ENCODE data around the gene MTPN. TPM values are rescaled to one million over a fixed set of nuclear protein-coding genes. Genes with fewer than 3 reads are reported as not detected.

The MTPN gene
- total and polyA plus RNA-seq, 4 donors, result 63.0 to 92.6 (median 89.0) TPM

DNA sequence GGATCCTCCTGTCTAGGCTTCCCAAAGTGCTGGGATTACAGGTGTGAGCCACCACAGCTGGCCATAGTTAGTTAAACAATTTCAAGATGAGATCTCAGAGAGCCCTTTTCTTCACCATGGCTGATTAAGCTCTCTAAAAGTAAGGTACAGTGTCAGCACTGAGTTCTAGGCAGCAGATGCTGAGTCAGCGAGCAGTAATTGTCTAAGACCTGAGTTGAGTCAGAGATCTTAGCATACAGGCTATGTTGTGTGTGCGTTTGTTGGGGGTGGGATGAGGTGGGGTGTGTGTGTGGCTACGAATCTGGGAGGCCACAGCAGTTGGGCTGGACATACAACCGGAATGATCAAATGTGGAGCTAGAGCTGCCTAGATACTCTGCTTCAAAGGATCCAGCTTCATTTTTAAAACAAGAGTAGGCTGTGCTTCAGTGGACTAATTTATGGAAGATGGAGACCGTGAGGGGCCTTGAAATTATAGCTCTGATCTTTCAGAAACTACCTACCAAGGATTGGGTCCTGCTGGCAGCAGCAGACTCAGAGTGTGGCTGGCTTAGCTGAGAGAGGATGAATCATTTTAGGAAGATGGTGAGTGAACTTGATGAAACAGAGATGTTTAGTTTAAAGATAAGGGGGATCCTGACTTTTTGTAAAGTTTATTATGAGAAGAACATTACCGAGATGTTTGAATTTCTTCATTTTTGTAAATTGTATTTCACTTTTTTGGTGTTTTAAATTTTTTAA lies 17.5 kb upstream of the MTPN start:
- DNase-seq, result no peak
- 73 to 79% methylated on average over 6 of the region's 6 CpGs for WGBS, 2 donors
- Histone ChIP-seq H3K27ac (ENCODE audit: low read depth in 1 of 2, low read length in 2 of 2) (no peak overlapping the region), H3K4me3 (ENCODE audit: low read length in 2 of 2) (no peak overlapping the region), H3K4me1 (ENCODE audit: control insufficient read depth in 1 of 2, insufficient read depth in 2 of 2, low read length in 2 of 2) (no peaks in the 10 kb centered on the region), H3K27me3 (ENCODE audit: control insufficient read depth in 1 of 2, insufficient read depth in 2 of 2, low read length in 1 of 2) (no peaks in the 10 kb centered on the region), H3K9me3 (ENCODE audit: control insufficient read depth, low read length) (no peaks in the 10 kb centered on the region), H3K36me3 (ENCODE audit: control insufficient read depth in 1 of 2, insufficient read depth in 2 of 2, low read length in 1 of 2) (no peaks in the 10 kb centered on the region)
- intact Hi-C loops (cut with DNase I), result no loop called here
- no peak for ATAC-seq (ENCODE audit: low FRiP score)

DNA sequence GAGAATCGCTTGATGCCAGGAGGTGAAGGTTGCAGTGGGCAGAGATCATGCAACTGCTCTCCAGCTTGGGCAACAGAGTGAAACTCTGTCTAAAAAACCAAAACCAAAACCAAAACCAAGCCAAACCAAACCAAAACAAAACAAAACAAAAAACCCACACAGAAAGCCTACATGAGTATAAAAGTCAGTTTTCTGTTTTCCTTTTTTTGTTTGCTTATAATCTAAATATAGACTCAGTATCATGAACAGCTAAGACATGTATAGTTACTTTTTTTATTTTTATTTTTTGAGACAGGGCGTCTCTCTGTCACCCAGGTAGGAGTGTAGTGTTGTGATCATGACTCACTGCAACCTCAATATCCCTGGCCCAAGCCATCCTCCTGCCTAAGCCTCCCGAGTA lies 16.8 kb upstream of the MTPN start:
- WGBS, 2 donors, result 82 to 87% methylated on average over 3 of the region's 3 CpGs
- DNase-seq (no peak), ATAC-seq (ENCODE audit: low FRiP score) (no peak)
- Histone ChIP-seq H3K9me3 (ENCODE audit: control insufficient read depth, low read length) (no peaks in the 10 kb centered on the region), H3K27ac (ENCODE audit: low read depth in 1 of 2, low read length in 2 of 2) (no peak overlapping the region), H3K4me3 (ENCODE audit: low read length in 2 of 2) (no peak overlapping the region), H3K36me3 (ENCODE audit: control insufficient read depth in 1 of 2, insufficient read depth in 2 of 2, low read length in 1 of 2) (no peaks in the 10 kb centered on the region), H3K27me3 (ENCODE audit: control insufficient read depth in 1 of 2, insufficient read depth in 2 of 2, low read length in 1 of 2) (no peaks in the 10 kb centered on the region), H3K4me1 (ENCODE audit: control insufficient read depth in 1 of 2, insufficient read depth in 2 of 2, low read length in 2 of 2) (no peaks in the 10 kb centered on the region)
- intact Hi-C loops (cut with DNase I), result no loop called here

DNA sequence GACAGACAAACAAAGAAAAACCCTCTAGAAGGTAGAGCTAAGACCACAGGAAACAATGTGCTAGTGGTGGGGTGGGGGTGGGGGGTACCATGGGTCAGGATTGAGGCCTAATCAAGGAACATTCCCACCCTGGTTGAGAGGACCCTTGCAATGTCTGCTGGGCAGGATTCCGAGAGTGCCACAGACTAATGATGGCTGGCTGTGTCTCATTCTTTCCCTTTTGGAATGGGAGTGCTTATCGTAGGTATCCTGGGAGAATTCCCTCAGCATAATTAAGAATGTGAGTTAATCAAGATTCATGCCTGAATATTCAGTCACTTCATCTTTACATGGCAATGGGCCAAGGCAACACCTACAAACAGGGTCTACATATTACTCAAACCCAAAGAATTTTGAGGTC lies 14.7 kb upstream of the MTPN start:
- H3K9me3 ChIP-seq (ENCODE audit: control insufficient read depth, low read length), result no peaks in the 10 kb centered on the region
- no peak for ATAC-seq (ENCODE audit: low FRiP score)
- H3K27me3 ChIP-seq (ENCODE audit: control insufficient read depth in 1 of 2, insufficient read depth in 2 of 2, low read length in 1 of 2), result no peaks in the 10 kb centered on the region
- H3K4me3 ChIP-seq (ENCODE audit: low read length in 2 of 2), result no peak overlapping the region
- intact Hi-C loops (cut with DNase I), result no loop called here
- no peaks in the 10 kb centered on the region for H3K36me3 ChIP-seq (ENCODE audit: control insufficient read depth in 1 of 2, insufficient read depth in 2 of 2, low read length in 1 of 2)
- WGBS, 2 donors, result 79 to 88% methylated on average over 2 of the region's 2 CpGs
- no peak for DNase-seq
- H3K4me1 ChIP-seq (ENCODE audit: control insufficient read depth in 1 of 2, insufficient read depth in 2 of 2, low read length in 2 of 2), result no peaks in the 10 kb centered on the region
- no peak overlapping the region for H3K27ac ChIP-seq (ENCODE audit: low read depth in 1 of 2, low read length in 2 of 2)

DNA sequence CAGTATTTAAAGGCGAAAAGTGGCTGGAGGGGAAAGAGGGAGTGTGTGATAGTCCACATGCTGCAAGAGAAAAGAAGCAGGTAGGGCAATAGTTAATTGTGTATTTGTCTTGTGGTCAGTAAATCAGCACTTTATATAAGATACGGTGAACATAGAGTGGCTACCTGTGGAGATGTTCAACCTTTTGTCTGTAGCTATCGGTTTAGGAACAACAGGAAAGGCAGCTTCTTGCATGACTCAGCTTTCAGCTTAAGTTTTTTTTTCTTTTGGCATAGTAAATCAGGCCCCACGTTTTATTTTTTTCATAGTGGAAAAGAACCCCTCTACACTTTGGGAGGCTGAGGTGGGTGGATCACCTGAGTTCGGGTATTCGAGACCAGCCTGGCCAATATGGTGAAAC lies 14.2 kb upstream of the MTPN start:
- Histone ChIP-seq H3K9me3 (ENCODE audit: control insufficient read depth, low read length) (no peaks in the 10 kb centered on the region), H3K27me3 (ENCODE audit: control insufficient read depth in 1 of 2, insufficient read depth in 2 of 2, low read length in 1 of 2) (no peaks in the 10 kb centered on the region), H3K27ac (ENCODE audit: low read depth in 1 of 2, low read length in 2 of 2) (no peak overlapping the region), H3K4me1 (ENCODE audit: control insufficient read depth in 1 of 2, insufficient read depth in 2 of 2, low read length in 2 of 2) (no peaks in the 10 kb centered on the region), H3K36me3 (ENCODE audit: control insufficient read depth in 1 of 2, insufficient read depth in 2 of 2, low read length in 1 of 2) (no peaks in the 10 kb centered on the region), H3K4me3 (ENCODE audit: low read length in 2 of 2) (no peak overlapping the region)
- ATAC-seq (ENCODE audit: low FRiP score), result no peak
- intact Hi-C loops (cut with DNase I), result no loop called here
- no peak for DNase-seq
- 76% methylated on average over 6 of the region's 6 CpGs for WGBS, 2 donors

DNA sequence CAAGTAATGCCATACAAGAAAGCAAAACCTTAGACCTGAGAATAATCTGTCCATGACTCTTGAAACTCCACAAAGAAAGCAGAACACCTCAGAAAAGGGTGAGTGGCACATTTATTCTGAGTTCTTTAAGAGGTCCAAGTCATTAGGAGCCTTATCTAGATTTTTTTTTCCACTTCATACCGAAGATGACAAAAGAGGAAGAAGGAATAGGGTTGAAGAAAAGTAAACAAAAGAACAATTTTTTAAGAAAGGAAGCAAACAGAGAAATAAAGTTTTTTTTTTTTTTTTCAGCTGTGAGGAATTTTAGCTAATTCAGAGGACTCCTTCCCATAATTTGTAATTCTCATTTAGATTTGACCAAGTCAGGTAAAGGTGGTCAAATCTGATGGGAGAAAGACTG lies 13.1 kb upstream of the MTPN start:
- Histone ChIP-seq H3K9me3 (ENCODE audit: control insufficient read depth, low read length) (no peaks in the 10 kb centered on the region), H3K36me3 (ENCODE audit: control insufficient read depth in 1 of 2, insufficient read depth in 2 of 2, low read length in 1 of 2) (no peaks in the 10 kb centered on the region), H3K4me1 (ENCODE audit: control insufficient read depth in 1 of 2, insufficient read depth in 2 of 2, low read length in 2 of 2) (no peaks in the 10 kb centered on the region), H3K27me3 (ENCODE audit: control insufficient read depth in 1 of 2, insufficient read depth in 2 of 2, low read length in 1 of 2) (no peaks in the 10 kb centered on the region), H3K27ac (ENCODE audit: low read depth in 1 of 2, low read length in 2 of 2) (no peak overlapping the region), H3K4me3 (ENCODE audit: low read length in 2 of 2) (no peak overlapping the region)
- intact Hi-C loops (cut with DNase I), result no loop called here
- DNase-seq (no peak), ATAC-seq (ENCODE audit: low FRiP score) (no peak)
- 42 to 50% methylated on average over 1 of the region's 1 CpG for WGBS, 2 donors

DNA sequence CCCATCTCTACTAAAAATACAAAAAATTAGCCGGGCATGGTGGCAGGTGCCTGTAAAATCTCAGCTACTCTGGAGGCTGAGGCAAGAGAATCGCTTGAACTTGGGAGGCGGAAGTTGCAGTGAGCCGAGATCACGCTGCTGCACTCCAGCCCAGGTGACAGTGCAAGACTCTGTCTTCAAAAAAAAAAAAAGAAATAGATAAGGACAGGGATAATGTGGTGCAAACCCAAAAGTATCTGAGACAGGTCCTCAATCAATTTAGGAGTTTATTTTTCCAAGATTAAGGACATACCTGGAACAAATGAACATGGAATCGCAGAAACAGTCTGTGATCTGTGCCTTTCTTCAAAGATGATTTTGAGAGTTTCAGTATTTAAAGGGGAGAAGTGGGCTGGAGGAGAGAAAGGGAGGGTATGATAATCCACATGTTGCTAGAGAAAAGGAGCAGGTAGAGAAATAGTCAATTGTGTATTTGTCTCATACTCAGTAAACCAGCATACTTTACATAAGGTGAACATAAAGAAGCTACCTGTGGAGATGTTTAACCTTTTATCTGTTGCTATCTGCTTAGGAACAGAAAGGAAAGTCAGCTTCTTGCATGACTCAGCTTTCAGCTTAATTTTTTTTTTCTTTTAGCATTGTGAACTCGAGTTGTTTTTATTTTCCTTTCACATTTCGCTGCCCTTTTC lies 4.9 kb upstream of the MTPN start:
- intact Hi-C loops (cut with DNase I), result no loop called here
- Histone ChIP-seq H3K9me3 (ENCODE audit: control insufficient read depth, low read length) (no peaks in the 10 kb centered on the region), H3K27ac (ENCODE audit: low read depth in 1 of 2, low read length in 2 of 2) (no peak overlapping the region), H3K36me3 (ENCODE audit: control insufficient read depth in 1 of 2, insufficient read depth in 2 of 2, low read length in 1 of 2) (no peaks in the 10 kb centered on the region), H3K4me1 (ENCODE audit: control insufficient read depth in 1 of 2, insufficient read depth in 2 of 2, low read length in 2 of 2) (no peaks in the 10 kb centered on the region), H3K27me3 (ENCODE audit: control insufficient read depth in 1 of 2, insufficient read depth in 2 of 2, low read length in 1 of 2) (no peaks in the 10 kb centered on the region), H3K4me3 (ENCODE audit: low read length in 2 of 2) (no peak overlapping the region)
- no peak for ATAC-seq (ENCODE audit: low FRiP score)
- 80 to 81% methylated on average over 8 of the region's 8 CpGs for WGBS, 2 donors
- no peak for DNase-seq

DNA sequence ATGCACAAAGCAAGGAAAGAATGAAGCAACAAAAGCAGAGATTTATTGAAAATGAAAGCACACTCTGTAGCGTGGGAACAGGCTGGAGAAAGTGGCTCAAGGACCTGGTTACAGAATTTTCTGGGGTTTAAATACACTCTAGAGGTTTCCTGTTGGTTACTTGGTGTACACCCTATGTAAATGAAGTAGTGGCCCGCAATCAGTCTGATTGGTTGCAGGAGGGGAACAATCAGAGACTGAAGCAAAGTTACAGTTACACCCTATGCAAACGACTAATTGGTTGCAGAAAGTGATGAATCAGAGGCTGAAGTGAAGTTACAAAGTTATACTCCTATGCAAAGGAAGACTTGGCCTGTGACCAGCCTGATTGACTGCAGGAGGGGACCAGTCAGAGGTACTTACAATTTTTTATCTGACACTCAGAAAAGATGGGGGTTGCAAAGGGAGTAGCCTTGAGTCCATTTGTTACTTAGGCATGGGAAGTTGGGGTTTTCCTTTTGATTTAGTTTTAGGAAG lies 3.6 kb upstream of the MTPN start:
- Histone ChIP-seq H3K27me3 (ENCODE audit: control insufficient read depth in 1 of 2, insufficient read depth in 2 of 2, low read length in 1 of 2) (no peaks in the 10 kb centered on the region), H3K27ac (ENCODE audit: low read depth in 1 of 2, low read length in 2 of 2) (no peak overlapping the region), H3K9me3 (ENCODE audit: control insufficient read depth, low read length) (no peaks in the 10 kb centered on the region), H3K4me3 (ENCODE audit: low read length in 2 of 2) (no peak overlapping the region), H3K4me1 (ENCODE audit: control insufficient read depth in 1 of 2, insufficient read depth in 2 of 2, low read length in 2 of 2) (peaks cover 0 to 1% of the 10 kb centered on the region in 2 donors), H3K36me3 (ENCODE audit: control insufficient read depth in 1 of 2, insufficient read depth in 2 of 2, low read length in 1 of 2) (no peaks in the 10 kb centered on the region)
- ATAC-seq (ENCODE audit: low FRiP score) (no peak), DNase-seq (no peak)
- 76 to 80% methylated on average over 3 of the region's 3 CpGs for WGBS, 2 donors
- intact Hi-C loops (cut with DNase I), result no loop called here

DNA sequence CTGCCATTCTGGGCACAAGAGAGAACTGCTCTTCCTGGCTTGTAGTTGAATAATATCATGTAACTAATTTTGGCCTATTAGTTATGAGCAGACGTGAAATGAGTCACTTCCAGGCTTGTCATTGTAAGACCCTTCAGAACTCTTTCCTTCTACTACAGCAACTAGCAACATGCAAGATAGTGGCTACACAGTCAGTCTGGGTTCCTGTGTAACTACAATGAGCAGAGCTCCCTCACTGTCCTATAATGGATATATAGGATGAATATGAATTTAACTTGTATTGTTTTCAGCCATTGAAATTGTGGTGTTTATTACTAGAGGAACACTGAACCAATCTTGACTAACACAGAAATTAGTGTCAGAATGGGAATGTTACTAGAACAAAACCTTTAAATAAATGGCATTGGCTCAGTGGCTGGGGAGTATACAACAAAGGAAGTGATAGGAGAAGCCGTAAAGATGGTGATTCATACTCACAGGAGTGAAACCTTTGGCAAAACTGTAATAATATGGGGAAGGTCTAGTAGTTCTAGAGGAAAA lies 2.9 kb upstream of the MTPN start:
- Histone ChIP-seq H3K36me3 (ENCODE audit: control insufficient read depth in 1 of 2, insufficient read depth in 2 of 2, low read length in 1 of 2) (no peaks in the 10 kb centered on the region), H3K9me3 (ENCODE audit: control insufficient read depth, low read length) (no peaks in the 10 kb centered on the region), H3K27me3 (ENCODE audit: control insufficient read depth in 1 of 2, insufficient read depth in 2 of 2, low read length in 1 of 2) (no peaks in the 10 kb centered on the region), H3K4me1 (ENCODE audit: control insufficient read depth in 1 of 2, insufficient read depth in 2 of 2, low read length in 2 of 2) (peaks cover 0 to 4% of the 10 kb centered on the region in 2 donors), H3K27ac (ENCODE audit: low read depth in 1 of 2, low read length in 2 of 2) (no peak overlapping the region), H3K4me3 (ENCODE audit: low read length in 2 of 2) (no peak overlapping the region)
- intact Hi-C loops (cut with DNase I), result no loop called here
- DNase-seq (no peak), ATAC-seq (ENCODE audit: low FRiP score) (no peak)
- WGBS, 2 donors, result 42 to 50% methylated on average over 2 of the region's 2 CpGs

Data from aorta (tissue), 5 donors.